H1 (cell line): ENCODE results near the gene FLRT3. TPM values are rescaled to one million over a fixed set of nuclear protein-coding genes. Genes with fewer than 3 reads are reported as not detected.
A peak's percentile ranks its signal among the peaks of the same experiment; 100 is the strongest.

Experiments used
- ATF2 ChIP-seq: IDR thresholded peaks from 2 replicates; pipeline ENCODE4 v1.6.1; 2012; ENCODE audit warnings: low read length, inconsistent platforms
- CEBPB ChIP-seq: IDR thresholded peaks from 2 replicates; pipeline ENCODE4 v1.6.1; 2012; ENCODE audit warnings: low read depth, low read length
- CREB1 ChIP-seq: IDR thresholded peaks from 2 replicates; pipeline ENCODE4 v1.6.1; 2012; ENCODE audit warnings: inconsistent platforms
- CTCF ChIP-seq, 3 experiments: IDR thresholded peaks; 1 replicate in 2 of 3; 2 replicates in 1 of 3; pipeline versions ENCODE4 v1.5.1 to v1.6.1; 2011; ENCODE audit warnings: low read length in 3 of 3, mild to moderate bottlenecking in 3 of 3, inconsistent platforms in 2 of 3, low read depth in 1 of 3, moderate library complexity in 1 of 3; ENCODE audit not compliant: insufficient read depth in 1 of 3; ENCODE audit errors: control extremely low read depth in 1 of 3
- POLR2A ChIP-seq, 2 experiments: IDR thresholded peaks; 1 replicate in 1 of 2; 2 replicates in 1 of 2; pipeline ENCODE4 v1.6.1; 2011; ENCODE audit warnings: low read depth in 2 of 2, low read length in 2 of 2, mild to moderate bottlenecking in 2 of 2; ENCODE audit errors: control extremely low read depth in 1 of 2
- YY1 ChIP-seq: IDR thresholded peaks from 2 replicates; pipeline ENCODE4 v1.6.1; 2011; ENCODE audit warnings: low read depth, mild to moderate bottlenecking, low read length
- polyA plus RNA-seq, 7 experiments: library from polyadenylated mRNA; depleted of rRNA in 3 of 7; stranded (reverse) in 5 of 7; unstranded in 2 of 7; fragments of >200 nt in 5 of 7; fragments of 200-250 nt in 2 of 7; gene quantifications; 1 replicate in 5 of 7; 2 replicates in 1 of 7; 4 replicates in 1 of 7; pipeline versions ENCODE4 v1.2.1 to v1.2.3, GENCODE V29; 2011 to 2013; ENCODE audit warnings: missing spikeins in 2 of 7, mixed read lengths in 2 of 7
- total RNA-seq: library from RNA; stranded (reverse); fragmentation: NEBNext Ultra II Directional; extraction: Animal tissue kit (Norgen Biotek cat#: 25700); gene quantifications from 2 replicates; pipeline ENCODE4 v1.2.1, GENCODE V29; 2021

FLRT3 gene
- total and polyA plus RNA-seq, 2 of the 8 experiments (the other 6 are each of a cell fraction or from before 2014, with no cell fraction given): 0.35 to 0.41 TPM

- peak; percentile 53 to 89 (median 80) for TF ChIP-seq CTCF (IDR thresholded peaks at IDR 0.05; ENCODE audit: control extremely low read depth in 1 of 3, insufficient read depth in 1 of 3, low read depth in 1 of 3, low read length in 3 of 3)
- TF ChIP-seq POLR2A (IDR thresholded peaks at IDR 0.05; ENCODE audit: control extremely low read depth in 1 of 2, low read depth in 2 of 2, low read length in 2 of 2): no peak
- TF ChIP-seq CREB1: peak; percentile 85
- TF ChIP-seq YY1: 0 out of 2 replicates have a peak, but pooled peaks have one; percentile 19
- TF ChIP-seq ATF2: peak; percentile 97
- peak; percentile 19; the same call in 1 of the 2 replicates for TF ChIP-seq CEBPB
Measured at GRCh38 chr20:14337400-14338171, at the start of gene FLRT3 (continued).
